GM18870 (cell line): Measurements from ENCODE around the gene INPP5E.
"Not testable (repeated sequence)": the region's sequence is repeated elsewhere in the genome, so short reads cannot be mapped to it uniquely, and the experiment has no call there.

Experiments used
- ATAC-seq: cut with Tn5 transposase; IDR thresholded peaks from one replicate; pipeline ENCODE4 v1.9.1; 2021; ENCODE audit warnings: moderate library complexity; ENCODE audit not compliant: unreplicated experiment

INPP5E gene

GRCh38 chr9:136407911-136408310 lies 31.7 kb downstream of the INPP5E start:
- no peak for ATAC-seq

GRCh38 chr9:136407061-136407460 lies 32.6 kb downstream of the INPP5E start:
- not testable (repeated sequence) for ATAC-seq

GRCh38 chr9:136405904-136406303 lies 33.7 kb downstream of the INPP5E start:
- not testable (repeated sequence) for ATAC-seq

GRCh38 chr9:136405481-136405880 lies 34.2 kb downstream of the INPP5E start:
- no peak for ATAC-seq

- ATAC-seq = no peak
Observed at GRCh38 chr9:136404801-136405136, 34.9 kb downstream of the INPP5E start.

GRCh38 chr9:136403915-136404800 lies 35.5 kb downstream of the INPP5E start:
- ATAC-seq = no peak

GRCh38 chr9:136403538-136403914 lies 36.1 kb downstream of the INPP5E start:
- ATAC-seq = no peak

- no peak for ATAC-seq
Observed at GRCh38 chr9:136402067-136402466, 37.6 kb downstream of the INPP5E start.

GRCh38 chr9:136401173-136401922 lies 38.3 kb downstream of the INPP5E start:
- ATAC-seq = no peak

GRCh38 chr9:136400038-136400834 lies 39.4 kb downstream of the INPP5E start, which contains the start of gene SNAPC4:
Gene SNAPC4, minus strand, starts transcription at chr9:136400170. Its CDS starts 1,742 bp downstream, at chr9:136398428.
- no peak for ATAC-seq

GRCh38 chr9:136399176-136400037 lies 40.2 kb downstream of the INPP5E start:
- no peak for ATAC-seq

- ATAC-seq = no peak
Observed at GRCh38 chr9:136398286-136398685, 41.4 kb downstream of the INPP5E start.

GRCh38 chr9:136397643-136398042 lies 42.0 kb downstream of the INPP5E start:
- no peak for ATAC-seq

- no peak for ATAC-seq
Observed at GRCh38 chr9:136396219-136396515, 43.5 kb downstream of the INPP5E start.

- no peak for ATAC-seq
Observed at GRCh38 chr9:136395345-136396218, 44.1 kb downstream of the INPP5E start.

GRCh38 chr9:136395020-136395340 lies 44.7 kb downstream of the INPP5E start:
- no peak for ATAC-seq

GRCh38 chr9:136394312-136395019 lies 45.2 kb downstream of the INPP5E start:
- ATAC-seq = no peak

GRCh38 chr9:136393531-136393930 lies 46.1 kb downstream of the INPP5E start:
- no peak for ATAC-seq
